Progenitor cell of endocrine pancreas (in vitro differentiated cells): ENCODE results near the gene ZBTB33. TPM values are rescaled to one million over a fixed set of nuclear protein-coding genes. Genes with fewer than 3 reads are reported as not detected.
A peak's percentile ranks its signal among the peaks of the same experiment; 100 is the strongest.

Experiments used
- DNase-seq: peaks from one replicate; pipeline ENCODE4 v3.0.0; 2021; ENCODE audit warnings: low spot score; ENCODE audit not compliant: unreplicated experiment
- H3K27ac Mint-ChIP-seq: 2 replicates; pipeline ENCODE4 v1.8.0; 2021; ENCODE audit warnings: mild to moderate bottlenecking, moderate library complexity, mixed read lengths
- H3K27me3 Mint-ChIP-seq: 2 replicates; pipeline ENCODE4 v1.8.0; 2021; ENCODE audit warnings: mixed read lengths
- H3K36me3 Mint-ChIP-seq: 2 replicates; pipeline ENCODE4 v1.8.0; 2022; ENCODE audit warnings: mixed read lengths; ENCODE audit not compliant: insufficient read depth
- H3K4me1 Mint-ChIP-seq: 2 replicates; pipeline ENCODE4 v1.8.0; 2021; ENCODE audit warnings: low read depth, mixed read lengths
- H3K4me3 Mint-ChIP-seq: 2 replicates; pipeline ENCODE4 v1.8.0; 2021; ENCODE audit warnings: low read depth, mild to moderate bottlenecking, moderate library complexity, mixed read lengths
- H3K9me3 Mint-ChIP-seq: 2 replicates; pipeline ENCODE4 v1.8.0; 2021; ENCODE audit warnings: low read depth, mixed read lengths
- total RNA-seq: library from RNA; stranded (reverse); gene quantifications from 2 replicates; pipeline ENCODE4 v1.2.1, GENCODE V29; 2021
- TF ChIP-seq, protein P1 (sequence below): fragments of 200-600 bp; sonication (generic); IDR thresholded peaks from one replicate; pipeline ENCODE4 v1.5.0; 2021; ENCODE audit warnings: antibody characterized with exemption, mild to moderate bottlenecking; ENCODE audit not compliant: unreplicated experiment

ZBTB33 gene
- total RNA-seq, 1 donor from 2014 or later: 40.4 TPM

DNA sequence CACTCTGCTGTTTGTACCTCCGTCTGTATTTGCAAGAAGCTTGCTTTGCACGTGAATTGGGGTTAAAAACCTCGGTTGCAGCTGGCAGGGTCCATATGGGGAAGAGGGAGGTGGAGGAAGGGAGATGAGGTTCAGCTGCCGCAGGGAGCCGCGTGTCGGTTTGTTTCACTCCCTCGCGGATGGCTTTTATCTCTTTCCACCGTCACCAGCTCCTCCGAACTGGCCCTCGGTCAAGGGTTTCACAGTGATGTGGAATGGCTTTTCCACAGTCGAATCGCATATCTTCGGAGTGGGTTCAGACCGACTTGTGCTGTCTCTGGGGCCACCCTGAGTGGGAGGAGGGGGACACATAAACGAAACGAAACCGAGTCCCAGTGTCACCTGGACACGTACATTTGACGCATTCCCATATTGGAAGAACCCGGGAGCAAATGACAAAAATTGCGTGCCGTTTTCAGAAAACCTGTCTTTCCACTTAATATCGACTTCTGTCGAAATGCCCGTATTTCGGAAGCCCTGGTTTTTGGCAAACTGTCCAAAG is 929 bp downstream of the ZBTB33 start:
- no peak for DNase-seq
- H3K4me3 Mint-ChIP-seq: peak overlapping the region; percentile 97
- H3K27me3 Mint-ChIP-seq: peaks cover 15% of the 10 kb centered on the region

DNA sequence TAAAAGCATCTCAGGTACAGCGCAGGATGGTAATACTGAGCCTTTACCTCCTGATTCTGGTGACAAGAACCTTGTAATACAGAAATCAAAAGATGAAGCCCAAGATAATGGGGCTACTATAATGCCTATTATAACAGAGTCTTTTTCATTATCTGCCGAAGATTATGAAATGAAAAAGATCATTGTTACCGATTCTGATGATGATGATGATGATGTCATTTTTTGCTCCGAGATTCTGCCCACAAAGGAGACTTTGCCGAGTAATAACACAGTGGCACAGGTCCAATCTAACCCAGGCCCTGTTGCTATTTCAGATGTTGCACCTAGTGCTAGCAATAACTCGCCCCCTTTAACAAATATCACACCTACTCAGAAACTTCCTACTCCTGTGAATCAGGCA is 3.2 kb downstream of the ZBTB33 start:
- peaks cover 3% of the 10 kb centered on the region for H3K9me3 Mint-ChIP-seq
- H3K4me1 Mint-ChIP-seq: peaks cover 6% of the 10 kb centered on the region
- H3K27ac Mint-ChIP-seq: no peak overlapping the region
- DNase-seq: no peak
- peaks cover 22% of the 10 kb centered on the region for H3K36me3 Mint-ChIP-seq
- TF ChIP-seq, protein P1, sequence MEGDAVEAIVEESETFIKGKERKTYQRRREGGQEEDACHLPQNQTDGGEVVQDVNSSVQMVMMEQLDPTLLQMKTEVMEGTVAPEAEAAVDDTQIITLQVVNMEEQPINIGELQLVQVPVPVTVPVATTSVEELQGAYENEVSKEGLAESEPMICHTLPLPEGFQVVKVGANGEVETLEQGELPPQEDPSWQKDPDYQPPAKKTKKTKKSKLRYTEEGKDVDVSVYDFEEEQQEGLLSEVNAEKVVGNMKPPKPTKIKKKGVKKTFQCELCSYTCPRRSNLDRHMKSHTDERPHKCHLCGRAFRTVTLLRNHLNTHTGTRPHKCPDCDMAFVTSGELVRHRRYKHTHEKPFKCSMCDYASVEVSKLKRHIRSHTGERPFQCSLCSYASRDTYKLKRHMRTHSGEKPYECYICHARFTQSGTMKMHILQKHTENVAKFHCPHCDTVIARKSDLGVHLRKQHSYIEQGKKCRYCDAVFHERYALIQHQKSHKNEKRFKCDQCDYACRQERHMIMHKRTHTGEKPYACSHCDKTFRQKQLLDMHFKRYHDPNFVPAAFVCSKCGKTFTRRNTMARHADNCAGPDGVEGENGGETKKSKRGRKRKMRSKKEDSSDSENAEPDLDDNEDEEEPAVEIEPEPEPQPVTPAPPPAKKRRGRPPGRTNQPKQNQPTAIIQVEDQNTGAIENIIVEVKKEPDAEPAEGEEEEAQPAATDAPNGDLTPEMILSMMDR: no peak
- no peaks in the 10 kb centered on the region for H3K27me3 Mint-ChIP-seq
- H3K4me3 Mint-ChIP-seq: no peak overlapping the region

More for the DNA sequence above, 929 bp downstream of the ZBTB33 start:
- Mint-ChIP-seq H3K27ac (peak overlapping the region; percentile 99), H3K36me3 (peaks cover 17% of the 10 kb centered on the region), H3K4me1 (peaks cover 6% of the 10 kb centered on the region), H3K9me3 (peaks cover 3% of the 10 kb centered on the region)
- TF ChIP-seq, protein P1: no peak

DNA sequence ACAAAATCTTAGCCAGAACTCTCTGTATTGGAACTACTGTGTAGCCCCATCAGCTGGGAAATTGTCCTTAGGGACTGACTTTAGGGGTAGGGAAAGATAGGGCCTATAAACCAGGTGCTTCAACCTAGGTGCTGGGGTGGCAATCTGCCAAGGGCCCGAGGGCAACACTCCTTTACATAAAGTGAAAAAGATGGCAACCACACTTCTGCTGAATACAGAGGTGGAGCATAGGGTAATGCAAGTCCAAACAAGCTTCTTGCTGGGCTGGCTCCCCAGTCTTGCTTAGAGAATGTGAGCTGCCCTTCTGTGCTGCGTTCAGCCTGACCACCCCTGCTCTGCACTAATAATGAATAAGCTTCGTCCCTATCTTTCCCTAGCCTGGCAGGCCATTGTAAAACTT is 9.8 kb downstream of the ZBTB33 start:
- H3K36me3 Mint-ChIP-seq: peaks cover 11% of the 10 kb centered on the region
- H3K27ac Mint-ChIP-seq: no peak overlapping the region
- TF ChIP-seq, protein P1: no peak

DNA sequence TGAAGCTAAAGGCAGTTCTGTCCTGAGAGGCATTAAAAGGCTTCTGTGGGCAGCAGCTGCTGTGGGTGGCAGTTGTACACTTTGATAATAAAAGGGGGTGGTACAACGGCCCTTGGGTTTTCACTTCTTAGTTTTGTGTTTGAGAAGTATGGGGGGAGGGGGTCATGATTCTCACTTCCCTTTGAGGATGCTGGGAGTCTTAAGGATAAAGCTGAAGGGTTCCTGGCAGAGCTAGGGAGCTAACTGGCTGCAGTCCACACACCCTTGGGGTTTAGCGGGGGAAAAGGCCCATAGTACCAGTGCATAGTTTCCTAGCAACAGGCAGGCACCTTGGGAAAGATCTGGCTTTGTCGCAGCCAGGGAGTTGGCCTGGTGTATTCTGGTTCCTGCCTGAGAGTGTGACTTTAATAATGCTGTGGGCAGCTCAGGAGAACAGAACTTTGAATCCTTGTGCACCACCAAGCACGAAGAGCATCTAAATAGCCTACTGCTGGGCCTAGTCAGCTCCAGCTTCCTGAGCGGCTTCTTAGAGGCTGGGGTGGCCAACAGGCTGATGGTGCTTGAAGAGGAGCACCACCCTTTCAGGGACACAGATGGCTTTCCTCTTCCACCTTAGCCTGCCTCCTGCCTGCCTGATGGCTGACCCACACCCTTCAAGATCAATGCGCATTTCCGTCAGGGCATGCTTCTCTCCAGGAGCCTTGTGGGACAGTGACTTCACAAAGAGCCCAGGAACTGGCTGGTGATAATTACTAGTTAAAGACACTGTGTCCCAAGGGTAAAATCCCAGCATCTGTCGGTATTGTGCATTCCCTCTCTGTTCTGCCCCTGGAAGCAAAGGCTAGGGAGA is 12.5 kb downstream of the ZBTB33 start:
- H3K27me3 Mint-ChIP-seq: no peaks in the 10 kb centered on the region
- H3K4me1 Mint-ChIP-seq: peaks cover 2% of the 10 kb centered on the region
- DNase-seq: no peak
- no peak overlapping the region for H3K4me3 Mint-ChIP-seq
- H3K9me3 Mint-ChIP-seq: peaks cover 10% of the 10 kb centered on the region
- H3K36me3 Mint-ChIP-seq: peaks cover 2% of the 10 kb centered on the region
- TF ChIP-seq, protein P1: no peak
- H3K27ac Mint-ChIP-seq: no peak overlapping the region

More for the DNA sequence above, 9.8 kb downstream of the ZBTB33 start:
- DNase-seq: no peak
- peaks cover 4% of the 10 kb centered on the region for H3K9me3 Mint-ChIP-seq
- H3K4me1 Mint-ChIP-seq: peaks cover 2% of the 10 kb centered on the region
- no peaks in the 10 kb centered on the region for H3K27me3 Mint-ChIP-seq
- H3K4me3 Mint-ChIP-seq: no peak overlapping the region

GRCh38 chrX:120264341-120264740 is 13.7 kb downstream of the ZBTB33 start:
- DNase-seq: no peak
- Mint-ChIP-seq H3K4me1 (peaks cover 6% of the 10 kb centered on the region), H3K9me3 (peaks cover 14% of the 10 kb centered on the region), H3K27ac (no peak overlapping the region), H3K4me3 (no peak overlapping the region), H3K27me3 (no peaks in the 10 kb centered on the region), H3K36me3 (peaks cover 1% of the 10 kb centered on the region)
- TF ChIP-seq, protein P1: no peak
